Endothelial cell of umbilical vein (primary cell): ENCODE data around the gene RALGPS1. TPM values are rescaled to one million over a fixed set of nuclear protein-coding genes. Genes with fewer than 3 reads are reported as not detected.

Source experiments
- BruUV-seq: library from RNA; stranded (reverse); fragments of 400-500 nt; replicated peaks from 2 replicates; lab custom pipeline; 2021; lab: Mats Ljungman, UMichigan
- CTCF ChIA-PET: fragments of 300-600, 350-600 bp; sonication (Branson Sonifier 250); formaldehyde crosslinking; loops from one replicate; lab custom pipeline; 2021; ENCODE audit warnings: antibody characterized with exemption, inconsistent platforms; lab: Charles Lee
- POLR2A ChIA-PET: fragments of 300-600, 350-600 bp; sonication (Branson Sonifier 250); formaldehyde crosslinking; loops from one replicate; lab custom pipeline; 2021; ENCODE audit warnings: antibody characterized with exemption, inconsistent platforms; lab: Charles Lee
- DNase-seq: peaks from one replicate; pipeline ENCODE4 v3.0.0-alpha.2; 2011; ENCODE audit warnings: low read depth, low spot score
- FAIRE-seq: peaks from 2 replicates; lab custom pipeline; 2011; peaks lifted over from hg19 to GRCh38; lab: Jason Lieb, UNC
- H2AFZ ChIP-seq: 2 replicates; pipeline ENCODE4 v1.6.0; 2012; ENCODE audit warnings: low read depth, low read length, control low read depth, inconsistent platforms
- H3K27ac ChIP-seq: 2 replicates; pipeline ENCODE4 v1.5.1; 2011; ENCODE audit warnings: low read depth, mild to moderate bottlenecking, control low read depth, low read length, moderate library complexity; ENCODE audit not compliant: insufficient read depth
- H3K27me3 ChIP-seq, 2 experiments: 2 replicates each; pipeline versions ENCODE4 v1.6.0 to v1.6.1; 2011; ENCODE audit warnings: low read length in 2 of 2, mixed read lengths in 1 of 2; ENCODE audit not compliant: control insufficient read depth in 2 of 2, insufficient read depth in 2 of 2
- H3K36me3 ChIP-seq, 2 experiments: 2 replicates in 1 of 2; 3 replicates in 1 of 2; pipeline ENCODE4 v1.5.1; 2011; ENCODE audit warnings: low read length in 2 of 2, mild to moderate bottlenecking in 1 of 2, moderate library complexity in 1 of 2; ENCODE audit not compliant: control insufficient read depth in 2 of 2, insufficient read depth in 2 of 2; ENCODE audit errors: extremely low read depth in 1 of 2
- H3K4me1 ChIP-seq: 3 replicates; pipeline ENCODE4 v1.5.1; 2011; ENCODE audit warnings: mild to moderate bottlenecking, low read length; ENCODE audit not compliant: control insufficient read depth, insufficient read depth; ENCODE audit errors: extremely low read depth
- H3K4me2 ChIP-seq: 2 replicates; pipeline ENCODE4 v1.6.1; 2011; ENCODE audit warnings: low read length, control low read depth, mixed read lengths; ENCODE audit not compliant: insufficient read depth
- H3K4me3 ChIP-seq, 3 experiments: fragments of 200-600 bp in 1 of 3; sonication (generic), shearing (Covaris generic) in 1 of 3; replicated peaks in 1 of 3; 2 replicates each; pipeline ENCODE4 v1.5.1; 2011 to 2016; ENCODE audit warnings: control low read depth in 3 of 3, low read length in 3 of 3, mild to moderate bottlenecking in 2 of 3, inconsistent platforms in 1 of 3, low read depth in 1 of 3, moderate library complexity in 1 of 3; ENCODE audit not compliant: insufficient read depth in 1 of 3
- H3K79me2 ChIP-seq: 2 replicates; pipeline ENCODE4 v1.6.0; 2012; ENCODE audit warnings: low read length, inconsistent platforms; ENCODE audit not compliant: control insufficient read depth, insufficient read depth
- H3K9ac ChIP-seq: replicated peaks from 2 replicates; pipeline ENCODE3; 2011; ENCODE audit warnings: low read length, control low read depth; ENCODE audit not compliant: insufficient read depth; ENCODE audit errors: extremely low read depth
- H3K9me1 ChIP-seq: replicated peaks from 3 replicates; pipeline ENCODE4 v1.6.0; 2011; ENCODE audit warnings: mild to moderate bottlenecking, low read length; ENCODE audit not compliant: control insufficient read depth, insufficient read depth; ENCODE audit errors: extremely low read depth
- H3K9me3 ChIP-seq: replicated peaks from 2 replicates; pipeline ENCODE4 v1.5.1; 2012; ENCODE audit warnings: low read length, inconsistent platforms; ENCODE audit not compliant: control insufficient read depth, insufficient read depth
- H4K20me1 ChIP-seq: replicated peaks from 2 replicates; pipeline ENCODE3; 2011; ENCODE audit warnings: mild to moderate bottlenecking, low read length; ENCODE audit not compliant: control insufficient read depth, insufficient read depth; ENCODE audit errors: extremely low read depth
- EZH2 ChIP-seq: IDR thresholded peaks from 2 replicates; pipeline ENCODE4 v1.6.1; 2012; ENCODE audit warnings: borderline replicate concordance, low read depth, mild to moderate bottlenecking, moderate library complexity, low read length, inconsistent platforms; ENCODE audit not compliant: severe bottlenecking
- FOS ChIP-seq: IDR thresholded peaks from 2 replicates; pipeline ENCODE4 v1.6.1; 2011; ENCODE audit warnings: mild to moderate bottlenecking, low read length, moderate library complexity, borderline replicate concordance; ENCODE audit not compliant: insufficient read depth
- GATA2 ChIP-seq: IDR thresholded peaks from 2 replicates; pipeline ENCODE4 v1.7.0; 2011; ENCODE audit warnings: low read depth, mild to moderate bottlenecking, moderate library complexity, mixed read lengths, low read length; ENCODE audit not compliant: insufficient read length, insufficient read depth
- JUN ChIP-seq: IDR thresholded peaks from 2 replicates; pipeline ENCODE4 v1.6.1; 2011; ENCODE audit warnings: borderline replicate concordance, low read depth; ENCODE audit not compliant: insufficient read length, insufficient read depth
- MYC ChIP-seq: IDR thresholded peaks from one replicate; pipeline ENCODE4 v1.6.1; 2011; ENCODE audit warnings: mild to moderate bottlenecking, low read depth, low read length
- POLR2A ChIP-seq: IDR thresholded peaks from 2 replicates; pipeline ENCODE4 v1.6.1; 2012; ENCODE audit warnings: low read depth, mild to moderate bottlenecking, control low read depth, low read length
- POLR2AphosphoS5 ChIP-seq: IDR thresholded peaks from 2 replicates; pipeline ENCODE4 v1.6.1; 2012; ENCODE audit warnings: low read depth, mild to moderate bottlenecking, control low read depth, low read length, moderate library complexity; ENCODE audit not compliant: insufficient read depth
- dilution Hi-C: fragments of 300-500 bp; cut with MboI; formaldehyde crosslinking; loops from one replicate; pipeline ENCODE4 v1.15.0; 2019; ENCODE audit warnings: low sequenced_read_pairs; ENCODE audit not compliant: extremely low pct_ligation_motif_present
- intact Hi-C: fragments of 100-400 bp; cut with micrococcal nuclease; formaldehyde crosslinking; loops from one replicate; pipeline ENCODE4 v1.10.0; 2022
- polyA plus RNA-seq, 4 experiments: library from polyadenylated mRNA; depleted of rRNA in 3 of 4; stranded (reverse) in 3 of 4; unstranded in 1 of 4; fragments of >200 nt; gene quantifications; 2 replicates each; pipeline versions ENCODE4 v1.2.1 to v1.2.3, GENCODE V29; 2011 to 2012; ENCODE audit warnings: missing spikeins in 1 of 4
- total RNA-seq: library from RNA; stranded (reverse); gene quantifications from 2 replicates; pipeline ENCODE4 v1.2.3, GENCODE V29; 2021
- TF ChIP-seq, protein P1 (sequence below): IDR thresholded peaks from 2 replicates; pipeline ENCODE4 v1.6.1; 2011; ENCODE audit not compliant: insufficient read depth, insufficient read length
- TF ChIP-seq, protein P2 (sequence below), 2 donors: IDR thresholded peaks; 1 replicate in 1 of 2; 2 replicates in 1 of 2; pipeline ENCODE4 v1.5.1; 2011; ENCODE audit warnings: low read length in 2 of 2, mild to moderate bottlenecking in 2 of 2, moderate library complexity in 2 of 2, control low read depth in 1 of 2, inconsistent platforms in 1 of 2, low read depth in 1 of 2; ENCODE audit not compliant: insufficient read depth in 1 of 2; ENCODE audit errors: extremely low read depth in 1 of 2

RALGPS1 gene
- total and polyA plus RNA-seq, 2 donors (not counting 3 experiments of a cell fraction or from before 2014, with no cell fraction given), result 3.8 to 5.5 TPM

DNA sequence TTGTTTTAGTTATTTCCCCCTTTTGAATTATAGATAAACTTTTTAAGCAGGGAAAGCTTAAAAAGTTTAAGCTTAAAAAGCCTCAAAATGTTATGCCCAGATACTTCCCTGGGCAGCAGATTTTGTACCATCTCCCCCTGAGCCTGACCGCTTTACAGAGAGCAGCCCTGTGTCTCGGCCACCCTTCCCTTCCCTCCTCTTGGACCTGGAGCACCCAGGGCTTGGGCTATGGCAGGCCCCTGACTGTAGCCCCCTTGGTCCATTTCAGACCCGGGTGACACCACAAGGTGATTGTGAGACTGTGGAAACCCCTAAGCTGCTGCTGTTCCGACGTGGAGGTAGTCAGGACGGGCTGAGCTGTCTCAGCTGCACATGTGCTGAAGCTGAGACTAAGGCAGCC, 97.7 kb downstream of the RALGPS1 start:
- Histone ChIP-seq H3K4me2 (no peak overlapping the region), H3K36me3 (no peaks in the 10 kb centered on the region), H3K4me3 (no peak overlapping the region), H4K20me1 (no peaks in the 10 kb centered on the region), H3K27me3 (peaks cover 0 to 5% of the 10 kb centered on the region in 2 experiments), H3K4me1 (no peaks in the 10 kb centered on the region), H3K79me2 (no peaks in the 10 kb centered on the region), H3K9me3 (no peaks in the 10 kb centered on the region), H3K27ac (no peak overlapping the region), H3K9ac (no peak overlapping the region), H3K9me1 (no peaks in the 10 kb centered on the region), H2AFZ (no peak overlapping the region)
- ChIA-PET CTCF (no interaction called here), POLR2A (no interaction called here)
- dilution Hi-C loops, result no loop called here
- DNase-seq (no peak), FAIRE-seq (no peak)
- intact Hi-C loops, result no loop called here
- BruUV-seq, result no TSS peak
- TF ChIP-seq, protein P1, sequence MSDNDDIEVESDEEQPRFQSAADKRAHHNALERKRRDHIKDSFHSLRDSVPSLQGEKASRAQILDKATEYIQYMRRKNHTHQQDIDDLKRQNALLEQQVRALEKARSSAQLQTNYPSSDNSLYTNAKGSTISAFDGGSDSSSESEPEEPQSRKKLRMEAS, result no peak
- TF ChIP-seq POLR2A, result no peak
- TF ChIP-seq FOS, result no peak
- no peak for TF ChIP-seq MYC
- no peak for TF ChIP-seq JUN
- no peak for TF ChIP-seq EZH2
- TF ChIP-seq, protein P2, sequence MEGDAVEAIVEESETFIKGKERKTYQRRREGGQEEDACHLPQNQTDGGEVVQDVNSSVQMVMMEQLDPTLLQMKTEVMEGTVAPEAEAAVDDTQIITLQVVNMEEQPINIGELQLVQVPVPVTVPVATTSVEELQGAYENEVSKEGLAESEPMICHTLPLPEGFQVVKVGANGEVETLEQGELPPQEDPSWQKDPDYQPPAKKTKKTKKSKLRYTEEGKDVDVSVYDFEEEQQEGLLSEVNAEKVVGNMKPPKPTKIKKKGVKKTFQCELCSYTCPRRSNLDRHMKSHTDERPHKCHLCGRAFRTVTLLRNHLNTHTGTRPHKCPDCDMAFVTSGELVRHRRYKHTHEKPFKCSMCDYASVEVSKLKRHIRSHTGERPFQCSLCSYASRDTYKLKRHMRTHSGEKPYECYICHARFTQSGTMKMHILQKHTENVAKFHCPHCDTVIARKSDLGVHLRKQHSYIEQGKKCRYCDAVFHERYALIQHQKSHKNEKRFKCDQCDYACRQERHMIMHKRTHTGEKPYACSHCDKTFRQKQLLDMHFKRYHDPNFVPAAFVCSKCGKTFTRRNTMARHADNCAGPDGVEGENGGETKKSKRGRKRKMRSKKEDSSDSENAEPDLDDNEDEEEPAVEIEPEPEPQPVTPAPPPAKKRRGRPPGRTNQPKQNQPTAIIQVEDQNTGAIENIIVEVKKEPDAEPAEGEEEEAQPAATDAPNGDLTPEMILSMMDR (IDR thresholded peaks at IDR 0.05; ENCODE audit: extremely low read depth in 1 of 2, insufficient read depth in 1 of 2, low read depth in 1 of 2, low read length in 2 of 2), result no peak
- TF ChIP-seq POLR2AphosphoS5, result no peak
- TF ChIP-seq GATA2, result no peak
